Stimulated activated memory B cell treated with anti-CD40 and anti-IgM and Interleukin-4, amounts not matched to agents 10 μg/mL and 1 μg/mL and 100 μg/mL, for 72 hours (primary cell): ENCODE measurements around the gene NASP.

Source experiments
- ATAC-seq: fragments of 150-1000 bp; cut with Tn5 transposase; 2 replicates; pipeline ENCODE4 v1.10.0; 2021
- H3K27ac Mint-ChIP-seq: one replicate; pipeline ENCODE4 v1.8.0; 2022; ENCODE audit warnings: mild to moderate bottlenecking, mixed read lengths
- H3K27me3 Mint-ChIP-seq: one replicate; pipeline ENCODE4 v1.8.0; 2022; ENCODE audit warnings: mixed read lengths
- H3K36me3 Mint-ChIP-seq: one replicate; pipeline ENCODE4 v1.8.0; 2022; ENCODE audit warnings: mixed read lengths
- H3K4me1 Mint-ChIP-seq: one replicate; pipeline ENCODE4 v1.8.0; 2022; ENCODE audit warnings: mixed read lengths
- H3K4me3 Mint-ChIP-seq: one replicate; pipeline ENCODE4 v1.8.0; 2022; ENCODE audit warnings: mild to moderate bottlenecking, moderate library complexity, mixed read lengths
- H3K9me3 Mint-ChIP-seq: one replicate; pipeline ENCODE4 v1.8.0; 2022; ENCODE audit warnings: mixed read lengths

NASP gene, protein sequence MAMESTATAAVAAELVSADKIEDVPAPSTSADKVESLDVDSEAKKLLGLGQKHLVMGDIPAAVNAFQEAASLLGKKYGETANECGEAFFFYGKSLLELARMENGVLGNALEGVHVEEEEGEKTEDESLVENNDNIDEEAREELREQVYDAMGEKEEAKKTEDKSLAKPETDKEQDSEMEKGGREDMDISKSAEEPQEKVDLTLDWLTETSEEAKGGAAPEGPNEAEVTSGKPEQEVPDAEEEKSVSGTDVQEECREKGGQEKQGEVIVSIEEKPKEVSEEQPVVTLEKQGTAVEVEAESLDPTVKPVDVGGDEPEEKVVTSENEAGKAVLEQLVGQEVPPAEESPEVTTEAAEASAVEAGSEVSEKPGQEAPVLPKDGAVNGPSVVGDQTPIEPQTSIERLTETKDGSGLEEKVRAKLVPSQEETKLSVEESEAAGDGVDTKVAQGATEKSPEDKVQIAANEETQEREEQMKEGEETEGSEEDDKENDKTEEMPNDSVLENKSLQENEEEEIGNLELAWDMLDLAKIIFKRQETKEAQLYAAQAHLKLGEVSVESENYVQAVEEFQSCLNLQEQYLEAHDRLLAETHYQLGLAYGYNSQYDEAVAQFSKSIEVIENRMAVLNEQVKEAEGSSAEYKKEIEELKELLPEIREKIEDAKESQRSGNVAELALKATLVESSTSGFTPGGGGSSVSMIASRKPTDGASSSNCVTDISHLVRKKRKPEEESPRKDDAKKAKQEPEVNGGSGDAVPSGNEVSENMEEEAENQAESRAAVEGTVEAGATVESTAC

DNA sequence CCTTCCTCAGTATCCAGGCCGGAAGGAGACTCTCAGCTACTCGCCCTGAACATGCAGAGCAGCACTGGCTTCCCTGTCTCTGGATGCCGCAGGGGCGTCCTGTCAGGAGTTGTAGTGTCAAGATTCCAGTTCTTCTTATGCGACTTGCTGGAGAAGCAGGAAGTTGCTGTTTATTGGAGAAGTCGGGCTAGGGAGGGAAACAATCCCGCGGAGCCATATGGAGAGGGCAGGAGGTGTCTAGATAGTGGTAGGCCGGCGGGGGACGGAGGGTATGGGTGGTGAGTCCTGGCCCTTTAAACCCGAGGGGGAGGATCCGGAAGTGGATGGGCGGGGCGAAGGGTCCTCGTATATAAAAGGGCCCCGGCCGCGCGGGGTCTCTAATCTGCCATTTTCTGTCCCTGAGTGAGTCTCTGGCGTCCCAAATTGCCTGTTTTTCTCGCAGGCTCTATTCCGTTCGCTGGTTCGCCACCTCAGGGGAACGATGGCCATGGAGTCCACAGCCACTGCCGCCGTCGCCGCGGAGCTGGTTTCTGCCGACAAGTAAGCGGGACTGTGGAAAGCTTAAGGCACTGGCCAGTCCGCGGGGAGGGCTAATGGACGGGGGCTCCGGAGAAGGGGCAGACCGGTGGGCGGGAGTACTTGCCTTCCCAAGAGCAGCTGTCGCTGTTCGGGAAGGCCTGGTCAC lies at the start of gene NASP:
TSS of gene NASP (plus strand) at position 376 of the 685 bp plus-strand sequence. CDS start at position 482, 106 bp downstream.
- Mint-ChIP-seq H3K4me1 (peaks cover 48% of the 10 kb centered on the region), H3K4me3 (peak within 1 kb of the TSS; percentile 98), H3K9me3 (no peaks in the 10 kb centered on the region), H3K36me3 (no peaks in the 10 kb centered on the region), H3K27me3 (no peaks in the 10 kb centered on the region), H3K27ac (peak within 1 kb of the TSS; percentile 96)
- ATAC-seq, result peak; percentile 85

DNA sequence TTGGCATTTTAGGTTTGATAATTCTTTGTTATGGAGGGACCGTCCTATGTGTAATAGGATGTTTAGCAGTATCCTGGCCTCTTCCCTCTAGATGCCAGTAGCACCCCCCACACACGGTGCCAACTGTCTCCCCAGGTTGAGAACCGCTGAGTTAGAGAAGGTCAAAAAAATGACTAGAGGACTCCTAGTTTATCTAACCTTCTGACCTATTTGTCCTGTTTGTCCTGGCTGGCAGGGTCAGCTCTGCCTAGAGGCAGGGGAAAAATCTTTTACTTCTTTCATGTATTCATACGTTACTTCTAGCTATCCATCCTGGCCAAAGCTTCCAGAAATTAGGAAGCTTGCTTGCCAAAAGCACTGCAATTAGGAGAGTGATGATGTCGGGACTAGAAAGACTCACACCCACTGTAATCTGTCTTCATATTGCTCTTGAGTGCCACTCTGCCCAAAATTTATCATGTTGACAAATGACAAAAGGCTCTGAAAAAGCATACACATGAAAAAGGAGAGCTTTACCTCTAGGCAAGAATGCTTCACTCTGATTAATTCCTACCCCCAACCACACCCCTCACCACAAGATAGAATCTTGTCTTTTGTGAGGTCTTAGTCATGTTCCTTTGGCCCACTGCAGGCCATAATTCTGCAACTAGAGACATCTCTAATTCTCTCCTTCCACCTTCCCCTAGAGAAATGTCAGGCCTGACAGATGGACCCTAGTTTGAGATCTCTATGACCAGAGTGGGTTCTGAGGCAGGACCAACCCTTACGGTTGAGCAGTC lies 47.7 kb upstream of the NASP start:
- Mint-ChIP-seq H3K9me3 (no peaks in the 10 kb centered on the region), H3K36me3 (no peaks in the 10 kb centered on the region), H3K4me3 (no peak overlapping the region), H3K4me1 (peaks cover 13% of the 10 kb centered on the region), H3K27ac (peak overlapping the region; percentile 30), H3K27me3 (no peaks in the 10 kb centered on the region)
- no peak for ATAC-seq

DNA sequence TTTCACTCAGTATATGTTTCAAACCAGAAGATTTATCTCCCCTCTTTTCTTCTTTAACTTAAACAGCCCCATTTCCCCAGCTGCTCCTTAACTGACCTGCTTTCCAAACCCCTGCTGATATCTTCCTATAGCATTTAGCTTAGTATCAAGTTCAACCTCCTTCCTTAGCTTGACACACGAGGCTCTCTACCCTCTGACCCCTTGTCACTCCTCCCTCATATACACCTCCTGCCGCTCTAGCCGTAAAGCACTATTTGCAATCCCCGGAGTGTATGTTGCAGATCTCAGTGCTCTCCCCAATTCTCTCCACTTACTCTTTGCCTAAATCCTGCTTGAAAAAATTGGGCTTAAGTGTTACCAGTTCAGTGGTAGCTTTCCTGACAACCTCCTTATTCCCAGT lies 47.0 kb upstream of the NASP start:
- H3K4me3 Mint-ChIP-seq, result no peak overlapping the region
- no peaks in the 10 kb centered on the region for H3K9me3 Mint-ChIP-seq
- no peaks in the 10 kb centered on the region for H3K36me3 Mint-ChIP-seq
- peaks cover 16% of the 10 kb centered on the region for H3K4me1 Mint-ChIP-seq
- H3K27ac Mint-ChIP-seq, result no peak overlapping the region
- no peak for ATAC-seq
- no peaks in the 10 kb centered on the region for H3K27me3 Mint-ChIP-seq

DNA sequence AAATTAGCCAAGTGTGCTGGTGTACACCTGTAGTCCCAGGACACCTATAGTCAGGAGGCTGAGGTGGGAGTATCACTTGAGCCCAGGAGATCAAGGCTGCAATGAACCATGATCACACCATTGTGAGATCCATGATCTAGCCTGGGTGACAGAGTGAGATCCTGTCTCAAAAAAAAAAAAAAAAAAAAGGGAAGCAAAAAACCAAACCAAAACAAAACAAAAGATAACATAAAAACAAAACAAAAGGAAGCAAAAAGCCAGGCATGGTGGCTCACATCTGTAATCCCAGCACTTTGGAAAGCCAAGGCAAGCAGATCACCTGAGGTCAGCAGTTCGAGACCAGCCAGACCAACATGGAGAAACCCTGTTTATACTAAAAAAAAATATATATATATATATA lies 42.6 kb upstream of the NASP start:
- Mint-ChIP-seq H3K27me3 (no peaks in the 10 kb centered on the region), H3K36me3 (no peaks in the 10 kb centered on the region), H3K9me3 (no peaks in the 10 kb centered on the region), H3K27ac (peak overlapping the region; percentile 74), H3K4me1 (peaks cover 48% of the 10 kb centered on the region), H3K4me3 (no peak overlapping the region)
- ATAC-seq, result no peak

DNA sequence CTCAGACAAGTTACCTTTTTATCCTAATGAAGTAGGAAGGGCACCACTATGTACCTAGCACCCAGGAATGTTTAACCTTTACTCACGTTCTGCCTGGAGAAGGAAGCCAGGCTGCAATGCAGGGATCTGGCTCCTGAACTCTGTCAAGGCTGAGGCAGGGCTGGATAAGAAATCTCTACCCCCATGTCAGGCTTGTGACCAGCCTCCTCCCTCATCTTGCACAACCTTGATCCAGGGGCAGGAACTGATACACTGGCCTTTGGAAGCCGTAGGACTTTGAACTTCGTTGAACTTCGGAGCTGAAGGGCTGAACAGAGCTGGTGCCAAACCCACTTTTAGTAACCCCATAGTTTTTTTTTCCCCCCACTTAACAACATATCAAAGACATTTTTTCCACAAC lies 41.2 kb upstream of the NASP start:
- Mint-ChIP-seq H3K4me1 (peaks cover 58% of the 10 kb centered on the region), H3K4me3 (no peak overlapping the region), H3K27ac (no peak overlapping the region), H3K27me3 (no peaks in the 10 kb centered on the region), H3K36me3 (no peaks in the 10 kb centered on the region), H3K9me3 (no peaks in the 10 kb centered on the region)
- no peak for ATAC-seq

DNA sequence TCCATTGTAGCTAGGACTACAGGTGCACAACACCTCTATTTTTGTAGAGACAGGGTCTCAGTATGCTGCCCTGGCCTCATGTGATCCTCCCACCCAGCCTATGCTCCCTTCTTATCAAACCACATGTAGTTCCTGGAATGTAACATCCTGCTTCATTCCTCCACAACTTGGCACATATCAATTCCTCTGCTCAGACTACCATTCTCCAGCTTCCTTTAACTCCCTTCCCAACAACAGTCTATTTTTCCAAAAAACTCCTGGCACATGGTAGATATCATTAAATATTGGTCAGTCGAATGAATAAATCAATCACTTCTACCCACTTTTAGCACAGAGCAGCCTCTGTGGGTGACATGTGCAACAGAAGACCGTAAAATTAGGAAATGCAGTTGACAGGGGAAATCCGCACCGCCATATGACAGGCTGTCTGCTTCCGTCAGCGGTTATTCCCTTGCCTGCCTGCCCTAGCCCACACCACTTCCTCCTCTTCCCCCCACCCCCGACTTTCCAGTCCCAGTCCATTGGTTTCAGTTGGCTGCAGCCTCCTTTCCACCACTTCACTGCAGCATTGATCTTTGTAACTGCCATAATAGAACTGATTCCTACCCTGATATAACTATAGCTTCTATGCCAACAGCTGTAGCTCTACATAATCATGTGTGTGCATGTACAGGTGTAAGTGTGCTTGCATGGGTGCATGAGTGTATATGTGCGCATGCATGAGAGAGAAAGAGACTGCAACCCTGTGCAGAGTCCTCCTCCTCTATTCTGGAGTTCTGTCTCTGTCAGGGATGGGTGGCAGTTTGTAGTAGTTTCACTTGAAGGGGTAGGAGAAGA lies 40.0 kb upstream of the NASP start:
- Mint-ChIP-seq H3K27ac (peak overlapping the region; percentile 71), H3K9me3 (no peaks in the 10 kb centered on the region), H3K4me3 (peak overlapping the region; percentile 40), H3K4me1 (peaks cover 58% of the 10 kb centered on the region), H3K36me3 (no peaks in the 10 kb centered on the region), H3K27me3 (no peaks in the 10 kb centered on the region)
- ATAC-seq, result peak; percentile 90

DNA sequence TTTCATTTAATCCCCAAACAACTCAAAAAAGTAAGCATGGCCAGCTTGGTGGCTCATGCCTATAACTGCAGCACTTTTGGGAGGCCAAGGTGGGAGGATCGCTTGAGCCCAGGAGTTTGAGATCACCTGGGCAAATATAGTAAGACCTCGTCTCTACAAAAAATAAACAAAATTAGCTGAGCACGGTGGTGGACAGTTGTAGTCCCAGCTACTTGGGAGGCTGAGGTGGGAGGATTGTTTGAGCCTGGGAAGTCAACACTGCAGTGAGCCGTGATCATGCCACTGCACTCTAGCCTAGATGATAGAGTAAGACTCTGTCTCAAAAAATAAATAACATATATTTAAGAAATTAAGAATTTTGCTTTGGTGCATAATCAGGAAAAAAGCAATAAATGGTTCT lies 39.3 kb upstream of the NASP start:
- no peak for ATAC-seq
- peaks cover 58% of the 10 kb centered on the region for H3K4me1 Mint-ChIP-seq
- H3K27me3 Mint-ChIP-seq, result no peaks in the 10 kb centered on the region
- H3K9me3 Mint-ChIP-seq, result no peaks in the 10 kb centered on the region
- peak overlapping the region; percentile 71 for H3K27ac Mint-ChIP-seq
- no peak overlapping the region for H3K4me3 Mint-ChIP-seq
- no peaks in the 10 kb centered on the region for H3K36me3 Mint-ChIP-seq

DNA sequence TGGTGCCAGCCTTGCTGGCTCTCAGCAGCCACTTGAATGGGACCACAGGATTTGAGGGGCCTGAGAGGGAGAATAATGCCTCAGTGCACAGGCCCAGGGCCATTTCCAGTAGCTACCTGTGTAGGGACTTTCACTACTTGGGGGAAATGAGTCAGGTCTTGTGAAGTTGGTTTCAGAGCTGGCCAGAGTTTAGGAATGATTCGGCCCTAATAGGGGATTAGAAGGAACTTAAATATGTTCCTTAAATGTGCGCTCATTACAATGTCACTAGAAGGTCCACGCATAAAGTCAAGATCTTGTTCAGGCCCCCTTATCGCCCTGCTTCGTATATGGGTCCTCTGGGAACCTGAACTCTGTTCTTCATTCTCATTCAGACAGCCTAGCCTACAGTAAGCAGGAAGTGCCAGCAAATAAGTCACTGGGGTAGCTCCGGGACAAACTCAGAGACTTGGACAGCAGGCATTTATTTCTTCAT lies 38.8 kb upstream of the NASP start:
- Mint-ChIP-seq H3K27me3 (no peaks in the 10 kb centered on the region), H3K27ac (peak overlapping the region; percentile 71), H3K4me3 (peak overlapping the region; percentile 8), H3K36me3 (no peaks in the 10 kb centered on the region), H3K9me3 (no peaks in the 10 kb centered on the region), H3K4me1 (peaks cover 58% of the 10 kb centered on the region)
- ATAC-seq, result peak; percentile 74

DNA sequence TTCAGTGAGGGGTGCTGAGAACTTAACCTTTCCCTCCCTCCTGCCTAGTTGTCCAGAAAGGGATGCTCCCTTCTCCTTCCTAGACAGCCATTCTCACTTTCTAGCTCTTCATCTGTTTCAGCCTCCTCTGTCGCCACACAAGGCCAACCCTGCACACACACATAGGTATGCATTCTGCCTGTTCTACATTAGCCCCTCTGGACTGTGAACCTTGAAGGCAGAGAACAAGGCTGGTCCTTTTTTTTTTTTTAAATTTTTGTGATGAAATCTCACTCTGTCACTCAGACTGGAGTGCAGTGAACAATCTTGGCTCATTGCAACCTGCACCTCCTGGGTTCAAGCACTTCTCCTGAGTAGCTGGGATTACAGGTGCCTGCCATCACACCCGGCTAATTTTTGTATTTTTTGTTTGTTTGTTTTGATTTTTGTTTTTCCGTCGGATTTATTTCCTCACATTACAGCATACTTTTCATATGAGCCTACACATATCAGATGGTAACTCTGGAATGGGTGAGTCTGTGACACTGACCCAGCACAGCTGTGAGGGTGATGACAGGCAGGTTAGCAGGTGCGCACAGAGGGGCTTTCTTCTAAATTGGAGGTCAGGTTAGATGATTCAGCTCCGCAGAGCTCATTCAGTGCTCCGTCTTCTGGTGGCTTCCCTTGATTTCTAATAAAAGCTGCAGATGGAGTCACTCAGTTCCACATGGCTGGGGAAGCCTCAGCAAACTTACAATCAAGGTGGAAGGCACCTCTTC lies 38.1 kb upstream of the NASP start:
- H3K4me1 Mint-ChIP-seq, result peaks cover 55% of the 10 kb centered on the region
- no peaks in the 10 kb centered on the region for H3K27me3 Mint-ChIP-seq
- H3K4me3 Mint-ChIP-seq, result peak overlapping the region; percentile 34
- no peaks in the 10 kb centered on the region for H3K36me3 Mint-ChIP-seq
- no peaks in the 10 kb centered on the region for H3K9me3 Mint-ChIP-seq
- no peak for ATAC-seq
- peak overlapping the region; percentile 71 for H3K27ac Mint-ChIP-seq

DNA sequence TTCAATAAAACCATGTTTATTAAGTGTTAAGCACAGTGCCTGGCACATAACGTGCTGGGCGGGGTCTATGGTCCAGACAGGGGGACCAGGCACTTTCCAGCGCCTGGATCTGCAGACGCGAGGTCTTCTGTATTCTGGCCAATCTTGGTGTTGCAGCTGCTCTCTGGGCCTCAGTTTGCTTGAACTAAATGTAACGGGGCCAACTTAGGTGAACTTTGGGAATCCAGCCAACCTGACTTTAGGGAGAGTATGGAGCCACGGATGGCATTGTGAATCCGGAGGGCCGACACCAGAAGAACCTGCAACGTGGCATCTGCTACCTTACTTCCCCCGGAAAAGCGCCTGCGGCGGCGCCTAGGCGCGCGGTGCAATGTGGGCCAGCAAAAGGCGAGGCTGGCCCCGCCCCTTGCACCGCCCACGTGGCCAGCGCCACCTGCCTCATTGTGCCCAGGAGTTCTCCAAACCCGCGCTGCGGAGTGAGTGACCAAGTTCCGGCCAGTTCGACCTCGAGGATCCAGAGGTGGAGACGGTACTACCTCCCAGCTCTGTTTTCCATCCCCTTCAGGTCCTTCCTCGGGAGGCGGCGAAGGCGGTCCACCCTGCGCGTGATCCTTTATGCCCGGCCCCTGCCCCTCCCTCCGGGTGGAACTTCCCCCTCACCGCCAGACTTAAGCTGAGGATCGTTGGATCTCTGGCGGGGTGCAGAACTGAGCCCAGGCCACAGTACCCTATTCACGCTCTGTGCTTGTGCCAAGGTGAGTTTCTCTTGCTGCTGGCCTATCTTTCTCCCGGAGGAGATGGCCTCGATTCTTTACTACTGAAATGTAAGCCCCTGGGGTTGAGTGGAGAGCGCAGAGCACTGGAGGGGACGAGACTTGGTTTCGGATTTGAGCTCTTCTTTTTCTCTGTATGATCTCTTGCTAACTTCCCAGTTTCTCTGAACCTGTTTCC lies 33.2 kb upstream of the NASP start, which contains the start of gene AKR1A1:
TSS of gene AKR1A1 (plus strand) at position 426 of the 951 bp plus-strand sequence. CDS start 10,969 bp downstream, outside the sequence.
- H3K27ac Mint-ChIP-seq, result peak within 1 kb of the TSS; percentile 93
- ATAC-seq, result peak; percentile 97
- H3K27me3 Mint-ChIP-seq, result no peaks in the 10 kb centered on the region
- H3K36me3 Mint-ChIP-seq, result peaks cover 17% of the 10 kb centered on the region
- no peaks in the 10 kb centered on the region for H3K9me3 Mint-ChIP-seq
- H3K4me1 Mint-ChIP-seq, result peaks cover 37% of the 10 kb centered on the region
- H3K4me3 Mint-ChIP-seq, result peak within 1 kb of the TSS; percentile 96

DNA sequence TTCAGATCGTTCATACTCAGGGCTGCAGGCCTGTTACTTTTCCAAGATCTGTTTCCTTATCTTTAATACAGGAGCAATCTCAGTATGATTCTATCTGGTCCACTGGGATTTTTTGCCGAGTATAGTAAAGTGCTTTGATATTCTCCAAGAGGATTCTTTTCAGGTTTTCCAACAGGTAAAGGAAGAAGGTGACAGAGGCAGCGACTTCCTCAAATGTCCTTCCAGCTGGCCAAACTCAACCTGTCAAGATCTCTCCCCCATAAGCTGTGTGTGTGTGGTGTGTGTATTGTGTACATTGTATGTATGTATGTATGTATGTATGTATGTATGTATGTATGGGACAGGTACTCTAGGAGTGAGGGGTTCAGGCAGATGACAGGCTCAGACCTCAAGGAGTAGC lies 32.2 kb upstream of the NASP start:
- H3K27me3 Mint-ChIP-seq, result no peaks in the 10 kb centered on the region
- H3K9me3 Mint-ChIP-seq, result no peaks in the 10 kb centered on the region
- peaks cover 21% of the 10 kb centered on the region for H3K36me3 Mint-ChIP-seq
- peaks cover 27% of the 10 kb centered on the region for H3K4me1 Mint-ChIP-seq
- ATAC-seq, result no peak
- peak overlapping the region; percentile 93 for H3K27ac Mint-ChIP-seq
- H3K4me3 Mint-ChIP-seq, result peak overlapping the region; percentile 96

DNA sequence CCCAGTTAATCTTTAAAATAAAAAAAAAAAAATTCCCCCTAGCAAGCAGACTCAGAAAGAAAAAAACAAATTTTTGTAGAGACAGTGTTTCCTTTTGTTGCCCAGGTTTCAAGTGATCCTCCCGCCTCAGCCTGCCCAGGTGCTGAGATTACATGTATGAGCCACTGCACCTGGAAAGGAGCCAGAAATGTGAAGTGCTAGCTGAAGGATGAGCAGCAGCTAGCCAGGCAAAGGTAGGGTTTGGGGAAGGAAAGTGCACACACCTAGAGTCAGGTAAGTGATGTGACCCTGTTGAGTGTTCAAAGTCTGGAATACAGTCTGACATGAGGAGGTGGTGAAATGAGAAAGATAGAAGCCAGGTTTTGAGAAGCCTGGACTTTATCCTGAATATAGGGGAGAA lies 31.5 kb upstream of the NASP start:
- Mint-ChIP-seq H3K27ac (peak overlapping the region; percentile 93), H3K9me3 (no peaks in the 10 kb centered on the region), H3K4me1 (peaks cover 25% of the 10 kb centered on the region), H3K36me3 (peaks cover 21% of the 10 kb centered on the region), H3K27me3 (no peaks in the 10 kb centered on the region), H3K4me3 (peak overlapping the region; percentile 58)
- ATAC-seq, result no peak
